OCI-LY3 (cell line): Measurements from ENCODE around the gene MVD.

Source experiments
- H2AFZ ChIP-seq: fragments of 200-600, 300-600 bp; shearing (Covaris generic); 2 replicates; pipeline ENCODE4 v1.6.0; 2014; ENCODE audit warnings: antibody characterized with exemption, low read depth, low read length
- H3K27ac ChIP-seq: fragments of 200-600, 300-600 bp; sonication (generic); 2 replicates; pipeline ENCODE4 v1.5.1; 2014; ENCODE audit warnings: mild to moderate bottlenecking, low read length, moderate library complexity, mixed read lengths
- H3K27me3 ChIP-seq: fragments of 200-600, 300-600 bp; sonication (generic); 2 replicates; pipeline ENCODE4 v1.6.1; 2014; ENCODE audit warnings: low read depth, low read length, mixed read lengths
- H3K36me3 ChIP-seq: fragments of 200-600, 300-600 bp; sonication (generic); replicated peaks from 2 replicates; pipeline ENCODE3; 2014; ENCODE audit warnings: low read depth, low read length, mixed read lengths
- H3K4me1 ChIP-seq: fragments of 300-600, 200-600 bp; sonication (generic); 2 replicates; pipeline ENCODE4 v1.6.1; 2014; ENCODE audit warnings: low read length, mixed read lengths
- H3K4me2 ChIP-seq: fragments of 200-600, 300-600 bp; sonication (generic); 2 replicates; pipeline ENCODE4 v1.6.1; 2014; ENCODE audit warnings: low read length, mixed read lengths
- H3K4me3 ChIP-seq: fragments of 300-600, 200-600 bp; sonication (generic); 2 replicates; pipeline ENCODE4 v1.5.1; 2014; ENCODE audit warnings: antibody characterized with exemption, mild to moderate bottlenecking, low read length, moderate library complexity
- H3K79me2 ChIP-seq: fragments of 300-600, 200-600 bp; shearing (Covaris generic); 2 replicates; pipeline ENCODE4 v1.6.1; 2014; ENCODE audit warnings: mild to moderate bottlenecking, low read length, mixed read lengths
- H3K9ac ChIP-seq: fragments of 300-600, 200-600 bp; shearing (Covaris generic); 2 replicates; pipeline ENCODE4 v1.6.0; 2014; ENCODE audit warnings: mild to moderate bottlenecking, low read length, moderate library complexity
- H3K9me3 ChIP-seq: fragments of 200-600, 300-600 bp; shearing (Covaris generic); 2 replicates; pipeline ENCODE4 v1.6.1; 2014; ENCODE audit warnings: low read length, mixed read lengths; ENCODE audit not compliant: insufficient read depth
- H4K20me1 ChIP-seq: fragments of 200-600, 300-600 bp; sonication (generic); 2 replicates; pipeline ENCODE4 v1.6.1; 2016; ENCODE audit warnings: low read length, mixed read lengths; ENCODE audit not compliant: insufficient read depth
- EZH2phosphoT487 ChIP-seq: fragments of 200-600 bp; shearing (Covaris generic); IDR thresholded peaks from 2 replicates; pipeline ENCODE4 v1.6.1; 2018; ENCODE audit warnings: antibody characterized with exemption, mixed run types, low read depth
- TF ChIP-seq, protein P1 (sequence below): fragments of 200-600, 300-600 bp; sonication (generic); IDR thresholded peaks from 2 replicates; pipeline ENCODE4 v1.5.1; 2014; ENCODE audit warnings: antibody characterized with exemption, low read length, low read depth

MVD gene

DNA sequence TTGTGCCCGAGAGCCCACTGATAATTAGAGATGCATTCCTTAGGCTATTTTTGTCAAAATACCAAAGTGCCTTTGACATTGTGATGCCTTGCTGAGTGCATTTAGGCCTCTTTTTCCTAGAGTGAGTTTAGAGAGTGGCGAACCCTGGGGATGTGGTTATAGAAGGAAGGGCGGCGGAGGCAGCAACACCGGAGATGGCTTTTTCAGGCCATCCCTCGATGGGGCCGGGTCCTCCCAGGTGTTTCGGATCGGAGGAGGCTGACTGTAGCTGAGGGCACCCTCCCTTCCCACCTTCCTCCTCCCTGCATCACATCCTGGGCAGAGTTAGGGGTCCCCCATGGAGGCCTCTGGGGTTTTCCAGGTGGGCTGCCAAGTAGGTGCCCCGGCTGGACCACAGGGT, 30.0 kb upstream of the MVD start:
- Histone ChIP-seq H3K36me3 (peaks cover 3% of the 10 kb centered on the region), H3K27ac (no peak overlapping the region), H3K9ac (no peak overlapping the region), H3K4me2 (no peak overlapping the region), H2AFZ (no peak overlapping the region), H4K20me1 (no peaks in the 10 kb centered on the region), H3K79me2 (no peaks in the 10 kb centered on the region), H3K4me1 (peaks cover 5% of the 10 kb centered on the region; the same call in 1 of the 2 replicates), H3K27me3 (peaks cover 13% of the 10 kb centered on the region; the same call in 1 of the 2 replicates), H3K4me3 (no peak overlapping the region), H3K9me3 (no peaks in the 10 kb centered on the region)
- TF ChIP-seq, protein P1, sequence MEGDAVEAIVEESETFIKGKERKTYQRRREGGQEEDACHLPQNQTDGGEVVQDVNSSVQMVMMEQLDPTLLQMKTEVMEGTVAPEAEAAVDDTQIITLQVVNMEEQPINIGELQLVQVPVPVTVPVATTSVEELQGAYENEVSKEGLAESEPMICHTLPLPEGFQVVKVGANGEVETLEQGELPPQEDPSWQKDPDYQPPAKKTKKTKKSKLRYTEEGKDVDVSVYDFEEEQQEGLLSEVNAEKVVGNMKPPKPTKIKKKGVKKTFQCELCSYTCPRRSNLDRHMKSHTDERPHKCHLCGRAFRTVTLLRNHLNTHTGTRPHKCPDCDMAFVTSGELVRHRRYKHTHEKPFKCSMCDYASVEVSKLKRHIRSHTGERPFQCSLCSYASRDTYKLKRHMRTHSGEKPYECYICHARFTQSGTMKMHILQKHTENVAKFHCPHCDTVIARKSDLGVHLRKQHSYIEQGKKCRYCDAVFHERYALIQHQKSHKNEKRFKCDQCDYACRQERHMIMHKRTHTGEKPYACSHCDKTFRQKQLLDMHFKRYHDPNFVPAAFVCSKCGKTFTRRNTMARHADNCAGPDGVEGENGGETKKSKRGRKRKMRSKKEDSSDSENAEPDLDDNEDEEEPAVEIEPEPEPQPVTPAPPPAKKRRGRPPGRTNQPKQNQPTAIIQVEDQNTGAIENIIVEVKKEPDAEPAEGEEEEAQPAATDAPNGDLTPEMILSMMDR = no peak

DNA sequence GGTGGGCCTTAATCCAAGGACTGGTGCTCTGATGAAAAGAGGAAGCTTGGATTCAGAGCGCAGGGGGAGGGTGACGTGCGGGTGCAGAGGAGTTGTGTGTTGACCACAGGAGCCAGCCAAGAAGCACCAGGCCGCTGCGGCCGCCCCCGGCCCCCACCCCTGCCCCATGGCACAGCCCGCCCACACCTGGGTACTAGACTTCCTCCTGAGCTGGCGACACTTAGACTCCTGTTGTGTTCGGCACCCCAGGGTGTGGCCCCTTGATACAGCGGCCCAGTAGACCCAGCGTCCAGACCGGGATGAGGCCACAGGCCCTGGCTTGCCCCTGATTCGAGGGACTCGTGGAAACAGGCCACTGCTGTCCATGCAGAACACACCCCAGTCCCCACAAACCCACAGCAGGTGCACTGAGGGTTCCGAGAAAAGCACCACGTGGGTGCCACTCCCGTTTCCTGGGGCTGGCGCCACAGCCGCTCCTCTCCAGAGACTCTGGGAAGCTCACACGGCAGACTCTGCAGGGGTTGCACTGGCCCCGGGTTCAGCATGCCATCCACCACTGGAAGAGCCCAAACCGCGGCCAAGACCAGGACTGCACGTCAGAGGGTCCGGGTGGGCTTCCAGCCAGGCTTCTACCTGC, 29.2 kb upstream of the MVD start:
- no peak overlapping the region for H3K4me3 ChIP-seq
- no peaks in the 10 kb centered on the region for H3K79me2 ChIP-seq
- H3K4me2 ChIP-seq = no peak overlapping the region
- peaks cover 3% of the 10 kb centered on the region for H3K36me3 ChIP-seq
- H3K27ac ChIP-seq = no peak overlapping the region
- H3K9ac ChIP-seq = no peak overlapping the region
- peaks cover 21% of the 10 kb centered on the region for H3K27me3 ChIP-seq
- no peaks in the 10 kb centered on the region for H3K9me3 ChIP-seq
- TF ChIP-seq, protein P1 = no peak
- TF ChIP-seq EZH2phosphoT487 = no peak
- no peak overlapping the region for H2AFZ ChIP-seq
- peaks cover 5% of the 10 kb centered on the region; the same call in 1 of the 2 replicates for H3K4me1 ChIP-seq
- no peaks in the 10 kb centered on the region for H4K20me1 ChIP-seq

DNA sequence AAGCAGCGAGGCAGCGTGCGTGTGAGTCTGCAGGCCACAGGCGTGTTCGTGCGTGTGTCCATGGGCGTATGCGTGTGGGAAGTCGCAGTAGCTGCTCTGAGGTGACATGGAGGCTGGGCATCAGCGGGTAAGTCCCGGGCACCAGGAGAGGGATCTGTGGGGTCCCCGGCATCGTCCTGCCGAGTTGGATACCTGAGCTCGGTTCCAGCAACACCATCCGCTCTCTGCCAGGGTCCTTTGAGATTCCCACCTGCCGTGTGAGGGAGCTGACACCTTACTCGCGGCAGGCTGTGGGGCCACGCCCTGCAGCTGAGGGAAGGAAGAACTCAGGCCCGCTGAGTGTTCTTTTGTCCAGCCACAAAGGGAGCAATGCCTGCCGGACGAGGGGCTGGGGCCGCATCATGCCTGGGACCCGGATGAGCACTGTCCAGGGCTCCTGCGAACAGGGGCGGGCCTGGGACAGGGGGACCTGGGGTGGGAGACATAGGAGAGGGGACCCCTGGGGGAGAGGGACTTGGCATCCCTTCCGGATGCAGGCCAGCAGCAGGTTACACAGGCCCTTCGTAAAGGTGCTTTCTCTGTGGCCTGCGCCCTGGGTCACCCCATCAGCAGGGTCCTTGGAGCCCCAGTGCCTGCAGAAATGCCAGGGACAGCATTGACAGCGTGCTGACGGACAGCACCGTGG, 28.4 kb upstream of the MVD start:
- Histone ChIP-seq H3K27me3 (peaks cover 26% of the 10 kb centered on the region), H3K79me2 (no peaks in the 10 kb centered on the region), H3K4me2 (no peak overlapping the region), H4K20me1 (no peaks in the 10 kb centered on the region), H3K4me3 (no peak overlapping the region), H3K9me3 (no peaks in the 10 kb centered on the region), H3K36me3 (peaks cover 3% of the 10 kb centered on the region), H3K27ac (no peak overlapping the region), H3K9ac (no peak overlapping the region), H3K4me1 (peaks cover 10% of the 10 kb centered on the region; the same call in 1 of the 2 replicates), H2AFZ (no peak overlapping the region)
- no peak for TF ChIP-seq EZH2phosphoT487
- TF ChIP-seq, protein P1 = no peak

DNA sequence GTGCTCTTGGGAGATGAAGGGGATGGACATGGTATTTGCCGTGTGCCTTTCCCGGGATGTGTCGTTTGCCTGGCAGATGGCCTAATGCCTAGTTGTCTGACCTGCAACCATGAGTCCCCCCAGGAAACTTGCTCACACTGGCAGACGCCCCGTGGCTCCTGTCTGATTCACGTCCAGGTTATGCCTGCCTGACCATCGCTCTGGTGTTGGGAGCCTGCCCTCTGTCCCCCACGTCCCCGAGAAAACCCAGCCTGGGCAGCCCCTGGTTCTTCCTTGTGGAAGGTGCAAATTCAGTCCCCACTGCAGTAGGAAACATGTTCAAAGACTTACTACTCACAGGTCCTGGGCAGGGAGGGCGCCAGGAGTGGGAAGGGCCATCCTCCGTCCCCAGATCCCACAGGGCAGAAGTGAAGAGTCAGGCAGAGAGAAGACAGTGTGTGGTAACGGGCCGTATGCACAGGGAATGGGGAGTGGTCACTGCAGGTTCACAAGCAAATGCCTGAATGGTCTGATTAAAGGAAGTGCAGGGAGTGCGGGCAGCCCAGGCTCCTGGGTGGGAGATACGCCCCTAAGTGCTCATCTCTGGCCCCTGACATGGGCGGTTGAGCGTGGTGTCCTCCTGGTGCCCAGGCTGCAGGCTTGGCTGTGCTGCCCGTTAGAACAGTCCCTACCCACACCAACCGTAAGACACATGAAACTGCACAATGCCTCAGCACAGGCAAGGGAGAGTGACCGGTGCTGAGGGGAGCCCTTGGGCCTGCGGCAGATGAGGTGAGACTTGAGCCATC, 27.6 kb upstream of the MVD start:
- Histone ChIP-seq H3K9ac (no peak overlapping the region), H3K9me3 (no peaks in the 10 kb centered on the region), H2AFZ (no peak overlapping the region)

More for the DNA sequence above, 27.6 kb upstream of the MVD start:
- Histone ChIP-seq H4K20me1 (no peaks in the 10 kb centered on the region), H3K27me3 (peaks cover 30% of the 10 kb centered on the region), H3K36me3 (no peaks in the 10 kb centered on the region), H3K27ac (no peak overlapping the region), H3K4me2 (no peak overlapping the region), H3K4me3 (no peak overlapping the region), H3K79me2 (no peaks in the 10 kb centered on the region), H3K4me1 (peaks cover 14% of the 10 kb centered on the region)
- no peak for TF ChIP-seq EZH2phosphoT487
- TF ChIP-seq, protein P1 = no peak
